Natural killer cell (primary cell): ENCODE measurements around the gene TMEM161A. TPM values are rescaled to one million over a fixed set of nuclear protein-coding genes. Genes with fewer than 3 reads are reported as not detected.
"Not testable (repeated sequence)": the region's sequence is repeated elsewhere in the genome, so short reads cannot be mapped to it uniquely, and the experiment has no call there.

Source experiments
- ATAC-seq, 3 donors: fragments of 150-1000 bp in 2 of 3; fragments of 200-7000 bp in 1 of 3; cut with Tn5 transposase; 1 replicate in 1 of 3; 2 replicates in 2 of 3; pipeline ENCODE4 v1.10.0; 2021; ENCODE audit warnings: mild to moderate bottlenecking in 2 of 3, moderate library complexity in 2 of 3
- DNase-seq, 2 donors: peaks; one replicate each; pipeline versions ENCODE4 v3.0.0 to v3.0.0-alpha.2; 2013 to 2021; ENCODE audit warnings: mixed read lengths in 1 of 2
- H3K27ac ChIP-seq: one replicate; pipeline ENCODE4 v1.5.1; 2013; ENCODE audit warnings: mild to moderate bottlenecking, low read length
- H3K27me3 ChIP-seq: one replicate; pipeline ENCODE4 v1.6.1; 2013; ENCODE audit warnings: low read length; ENCODE audit not compliant: control insufficient read depth, insufficient read depth
- H3K36me3 ChIP-seq: one replicate; pipeline ENCODE4 v1.6.1; 2013; ENCODE audit warnings: low read length; ENCODE audit not compliant: control insufficient read depth, insufficient read depth
- H3K4me1 ChIP-seq: one replicate; pipeline ENCODE4 v1.6.1; 2013; ENCODE audit warnings: low read length; ENCODE audit not compliant: control insufficient read depth, insufficient read depth
- H3K4me3 ChIP-seq: one replicate; pipeline ENCODE4 v1.5.1; 2013; ENCODE audit warnings: low read length
- H3K9me3 ChIP-seq: one replicate; pipeline ENCODE4 v1.6.1; 2013; ENCODE audit warnings: low read length; ENCODE audit not compliant: control insufficient read depth, insufficient read depth
- H3K27ac Mint-ChIP-seq, 2 donors: one replicate each; pipeline ENCODE4 v1.8.0; 2022; ENCODE audit warnings: mild to moderate bottlenecking in 2 of 2, mixed read lengths in 2 of 2, moderate library complexity in 1 of 2
- H3K27me3 Mint-ChIP-seq, 2 donors: one replicate each; pipeline ENCODE4 v1.8.0; 2022; ENCODE audit warnings: low read depth in 2 of 2, mixed read lengths in 2 of 2
- H3K36me3 Mint-ChIP-seq: one replicate; pipeline ENCODE4 v1.8.0; 2022; ENCODE audit warnings: mixed read lengths
- H3K4me1 Mint-ChIP-seq, 2 donors: one replicate each; pipeline ENCODE4 v1.8.0; 2022; ENCODE audit warnings: mixed read lengths in 2 of 2
- H3K4me3 Mint-ChIP-seq: one replicate; pipeline ENCODE4 v1.8.0; 2022; ENCODE audit warnings: mild to moderate bottlenecking, moderate library complexity, mixed read lengths
- H3K9me3 Mint-ChIP-seq, 2 donors: one replicate each; pipeline ENCODE4 v1.8.0; 2022; ENCODE audit warnings: mixed read lengths in 2 of 2
- CTCF ChIP-seq: fragments of 200-600 bp; IDR thresholded peaks from one replicate; pipeline ENCODE4 v1.8.0; 2022; ENCODE audit warnings: antibody characterized with exemption
- WGBS: methylation state at CpG from one replicate; pipeline ENCODE4 v1.1.7; 2013; ENCODE audit warnings: missing lambda C conversion rate; ENCODE audit not compliant: insufficient coverage; 5-methylcytosine and 5-hydroxymethylcytosine counted together
- intact Hi-C: fragments of 100-400 bp; cut with micrococcal nuclease; formaldehyde crosslinking; loops from one replicate; pipeline ENCODE4 v1.14.2; 2022
- total RNA-seq, 4 donors: library from RNA; stranded (reverse); fragments of 120-200 nt in 1 of 4; gene quantifications; one replicate each; pipeline versions ENCODE4 v1.2.3 to v1.2.4, GENCODE V29; 2013 to 2022

Gene TMEM161A
- total RNA-seq, 3 donors from 2014 or later (not counting 1 experiment from before 2014, with no cell fraction given), result 13.9 to 16.5 (median 14.2) TPM

- Histone ChIP-seq H3K4me1 (peaks cover 26% of the 10 kb centered on the region), H3K9me3 (no peaks in the 10 kb centered on the region), H3K36me3 (no peaks in the 10 kb centered on the region), H3K27me3 (no peaks in the 10 kb centered on the region), H3K27ac (no peak overlapping the region), H3K4me3 (no peak overlapping the region)
- Mint-ChIP-seq H3K27ac (no peak overlapping the region), H3K9me3 (no peaks in the 10 kb centered on the region), H3K4me3 (no peak overlapping the region), H3K36me3 (no peaks in the 10 kb centered on the region), H3K27me3 (no peaks in the 10 kb centered on the region), H3K4me1 (peaks cover 17 to 21% of the 10 kb centered on the region in 2 donors)
- TF ChIP-seq CTCF, result no peak
- DNase-seq (no peak), ATAC-seq (no peak)
- intact Hi-C loops, result no loop called here
- 97% methylated on average over 12 of the region's 12 CpGs for WGBS
Measured at GRCh38 chr19:19142347-19142746, 4.1 kb upstream of the TMEM161A start.

GRCh38 chr19:19140476-19140875, 2.2 kb upstream of the TMEM161A start:
- 79% methylated on average over 5 of the region's 5 CpGs for WGBS
- intact Hi-C loops, result no loop called here
- no peak overlapping the region for H3K27ac ChIP-seq
- Mint-ChIP-seq H3K4me1 (peaks cover 17 to 23% of the 10 kb centered on the region in 2 donors), H3K27me3 (no peaks in the 10 kb centered on the region), H3K27ac (no peak overlapping the region), H3K4me3 (no peak overlapping the region), H3K36me3 (no peaks in the 10 kb centered on the region), H3K9me3 (no peaks in the 10 kb centered on the region)
- DNase-seq (no peak), ATAC-seq (no peak)
- no peaks in the 10 kb centered on the region for H3K9me3 ChIP-seq
- no peaks in the 10 kb centered on the region for H3K36me3 ChIP-seq
- no peak for TF ChIP-seq CTCF
- H3K4me1 ChIP-seq, result peaks cover 19% of the 10 kb centered on the region
- no peak overlapping the region for H3K4me3 ChIP-seq
- no peaks in the 10 kb centered on the region for H3K27me3 ChIP-seq

- H3K36me3 ChIP-seq, result no peaks in the 10 kb centered on the region
- H3K4me3 ChIP-seq, result no peak overlapping the region
- H3K27me3 ChIP-seq, result no peaks in the 10 kb centered on the region
- H3K4me1 ChIP-seq, result peaks cover 22% of the 10 kb centered on the region
- peak; percentile 34 for TF ChIP-seq CTCF
- intact Hi-C loops, result loop anchor here (1.0 to 2.0 kb wide), 2 partner anchors 77 to 87 kb away; partner anchors contain the start of gene SLC25A42
- H3K9me3 Mint-ChIP-seq, result no peaks in the 10 kb centered on the region
- no peaks in the 10 kb centered on the region for H3K9me3 ChIP-seq
- no peak for ATAC-seq
- 46% methylated on average over 5 of the region's 5 CpGs for WGBS
- no peaks in the 10 kb centered on the region for H3K27me3 Mint-ChIP-seq
- no peak overlapping the region for H3K4me3 Mint-ChIP-seq
- no peak overlapping the region for H3K27ac ChIP-seq
- peaks cover 17 to 29% of the 10 kb centered on the region in 2 donors for H3K4me1 Mint-ChIP-seq
- no peak overlapping the region for H3K27ac Mint-ChIP-seq
- H3K36me3 Mint-ChIP-seq, result no peaks in the 10 kb centered on the region
- no peak for DNase-seq
Measured at GRCh38 chr19:19139876-19140229, 1.6 kb upstream of the TMEM161A start.

GRCh38 chr19:19137556-19138108, 646 bp downstream of the TMEM161A start:
- Histone ChIP-seq H3K4me3 (peak overlapping the region; percentile 88), H3K4me1 (peaks cover 26% of the 10 kb centered on the region), H3K36me3 (no peaks in the 10 kb centered on the region), H3K27ac (peak overlapping the region; percentile 74), H3K27me3 (no peaks in the 10 kb centered on the region), H3K9me3 (no peaks in the 10 kb centered on the region)
- Mint-ChIP-seq H3K27me3 (no peaks in the 10 kb centered on the region), H3K27ac (peak overlapping the region; percentile 82 to 99), H3K9me3 (no peaks in the 10 kb centered on the region), H3K36me3 (no peaks in the 10 kb centered on the region), H3K4me1 (peaks cover 17 to 29% of the 10 kb centered on the region in 2 donors), H3K4me3 (peak overlapping the region; percentile 95)
- no peak for ATAC-seq
- intact Hi-C loops, result loop anchor here (2.0 kb wide), 1 partner anchor 75 kb away; the partner anchor contains the start of gene SLC25A42
- no peak for DNase-seq
- WGBS, result 37% methylated on average over 25 of the region's 25 CpGs
- TF ChIP-seq CTCF, result no peak

- H3K27ac Mint-ChIP-seq, H3K4me3 ChIP-seq, DNase-seq, intact Hi-C loops, H3K27me3 ChIP-seq, H3K9me3 Mint-ChIP-seq, ATAC-seq, H3K36me3 Mint-ChIP-seq, H3K9me3 ChIP-seq, H3K36me3 ChIP-seq, H3K27ac ChIP-seq, H3K4me3 Mint-ChIP-seq, H3K27me3 Mint-ChIP-seq: not testable (repeated sequence)
- WGBS, result 89% methylated on average over 4 of the region's 6 CpGs
- peaks cover 26% of the 10 kb centered on the region for H3K4me1 ChIP-seq
- H3K4me1 Mint-ChIP-seq, result peaks cover 17 to 29% of the 10 kb centered on the region in 2 donors
Measured at GRCh38 chr19:19135713-19136112, 2.6 kb downstream of the TMEM161A start.
